GM21723 (cell line): Measurements from ENCODE around the gene VEGFC.

Experiments used
- ATAC-seq: cut with Tn5 transposase; IDR thresholded peaks from one replicate; pipeline ENCODE4 v1.9.1; 2021; ENCODE audit warnings: mild to moderate bottlenecking, moderate library complexity; ENCODE audit not compliant: unreplicated experiment

VEGFC gene

GRCh38 chr4:176762661-176763308 lies 29.9 kb downstream of the VEGFC start:
- ATAC-seq = no peak

- ATAC-seq = no peak
Observed at GRCh38 chr4:176761872-176762271, 30.9 kb downstream of the VEGFC start.

GRCh38 chr4:176760471-176760870 lies 32.3 kb downstream of the VEGFC start:
- no peak for ATAC-seq

GRCh38 chr4:176758731-176759130 lies 34.0 kb downstream of the VEGFC start:
- ATAC-seq = no peak

- ATAC-seq = no peak
Observed at GRCh38 chr4:176758323-176758722, 34.4 kb downstream of the VEGFC start.

GRCh38 chr4:176755613-176756012 lies 37.1 kb downstream of the VEGFC start:
- no peak for ATAC-seq

GRCh38 chr4:176755001-176755400 lies 37.7 kb downstream of the VEGFC start:
- ATAC-seq = no peak

GRCh38 chr4:176753049-176753448 lies 39.7 kb downstream of the VEGFC start:
- no peak for ATAC-seq

GRCh38 chr4:176752191-176752749 lies 40.5 kb downstream of the VEGFC start:
- ATAC-seq = no peak

- ATAC-seq = no peak
Observed at GRCh38 chr4:176751061-176751460, 41.7 kb downstream of the VEGFC start.

- ATAC-seq = no peak
Observed at GRCh38 chr4:176746846-176747245, 45.9 kb downstream of the VEGFC start.

- ATAC-seq = no peak
Observed at GRCh38 chr4:176745902-176746301, 46.8 kb downstream of the VEGFC start.

- ATAC-seq = no peak
Observed at GRCh38 chr4:176744091-176744490, 48.6 kb downstream of the VEGFC start.

GRCh38 chr4:176742211-176742610 lies 50.5 kb downstream of the VEGFC start:
- no peak for ATAC-seq

- ATAC-seq = no peak
Observed at GRCh38 chr4:176741253-176741652, 51.5 kb downstream of the VEGFC start.

GRCh38 chr4:176735300-176735699 lies 57.4 kb downstream of the VEGFC start:
- ATAC-seq = no peak

- ATAC-seq = no peak
Observed at GRCh38 chr4:176734461-176734860, 58.3 kb downstream of the VEGFC start.

GRCh38 chr4:176729489-176729888 lies 63.2 kb downstream of the VEGFC start:
- ATAC-seq = no peak

- ATAC-seq = no peak
Observed at GRCh38 chr4:176726803-176727202, 65.9 kb downstream of the VEGFC start.

- no peak for ATAC-seq
Observed at GRCh38 chr4:176721459-176721858, 71.3 kb downstream of the VEGFC start.

- ATAC-seq = no peak
Observed at GRCh38 chr4:176718881-176719280, 73.8 kb downstream of the VEGFC start.

GRCh38 chr4:176717237-176717636 lies 75.5 kb downstream of the VEGFC start:
- no peak for ATAC-seq

- ATAC-seq = no peak
Observed at GRCh38 chr4:176709417-176709816, 83.3 kb downstream of the VEGFC start.
